Stimulated activated CD4-positive, alpha-beta T cell treated with anti-CD3 and anti-CD28 coated beads, Interleukin-2, amount 100 ng/mL, for 24 hours (primary cell): Measurements from ENCODE around the gene LY86.

Experiments
- DNase-seq, 2 donors: peaks; one replicate each; pipeline ENCODE4 v3.0.0-alpha.2; 2020

The LY86 gene

DNA sequence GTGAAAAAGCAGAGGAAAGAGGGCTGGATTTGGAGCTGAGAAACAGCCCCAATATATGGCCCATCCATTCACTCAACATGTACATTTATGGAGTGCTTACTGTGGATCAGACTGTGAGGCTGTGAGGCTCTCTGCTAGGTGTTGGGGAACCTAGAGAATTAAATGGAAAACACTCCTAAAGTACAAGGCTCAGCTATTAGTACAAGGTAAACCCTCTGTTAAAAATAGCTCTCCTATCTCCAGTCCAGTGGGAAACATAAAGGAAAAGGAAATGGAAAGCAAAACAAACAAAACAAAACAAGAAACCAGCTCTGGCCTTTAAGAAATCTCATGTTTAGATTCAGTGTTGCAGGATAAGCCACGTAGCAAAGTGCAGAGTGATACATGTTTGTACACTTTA lies 35.0 kb downstream of the LY86 start:
- DNase-seq, result no peak

DNA sequence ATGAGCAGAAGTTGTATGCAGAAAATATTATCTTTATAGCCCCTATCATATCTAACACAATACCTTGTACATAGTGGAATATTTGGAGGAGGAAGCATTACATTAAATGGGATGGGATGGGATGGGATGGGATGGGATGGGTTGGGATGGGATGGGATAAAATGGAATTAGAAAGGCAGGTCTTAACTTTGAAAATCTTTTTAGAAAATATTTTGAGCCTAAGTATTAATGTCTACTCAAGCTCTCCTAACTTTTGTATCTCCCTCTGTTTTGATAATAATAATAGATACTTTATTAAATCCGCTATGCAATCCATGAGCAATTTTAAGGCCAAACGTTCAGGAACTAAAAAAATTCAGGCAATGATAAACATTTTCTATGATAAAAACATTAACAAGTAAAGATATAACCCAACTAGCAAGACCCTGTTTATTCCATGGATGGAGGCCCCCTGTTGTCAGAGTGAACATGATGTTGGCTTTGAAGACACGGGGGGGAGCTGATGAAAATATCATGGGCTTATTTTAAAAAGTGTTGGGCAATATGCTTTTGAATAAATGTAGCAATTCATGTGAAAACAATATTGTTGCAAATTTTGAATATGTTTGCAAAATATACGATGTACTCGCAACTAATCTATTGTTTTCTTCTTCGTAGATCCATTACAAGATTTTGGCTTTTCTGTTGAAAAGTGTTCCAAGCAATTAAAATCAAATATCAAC lies 35.9 kb downstream of the LY86 start:
- no peak for DNase-seq

DNA sequence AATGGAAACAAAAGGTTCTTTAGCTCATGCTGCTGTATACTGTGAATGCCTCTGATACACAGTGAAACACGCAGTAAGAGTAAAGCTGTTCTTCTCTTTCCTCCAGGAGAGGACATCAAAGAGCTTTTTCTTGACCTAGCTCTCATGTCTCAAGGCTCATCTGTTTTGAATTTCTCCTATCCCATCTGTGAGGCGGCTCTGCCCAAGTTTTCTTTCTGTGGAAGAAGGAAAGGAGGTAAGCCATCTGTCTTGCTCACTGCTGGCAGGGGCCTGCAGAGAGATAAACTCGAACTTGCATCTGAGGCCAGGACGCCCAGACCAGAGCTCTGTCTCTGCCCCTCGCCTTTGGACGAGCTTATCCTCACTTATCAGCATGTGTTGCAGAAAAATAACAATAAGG lies 37.7 kb downstream of the LY86 start:
- no peak for DNase-seq

DNA sequence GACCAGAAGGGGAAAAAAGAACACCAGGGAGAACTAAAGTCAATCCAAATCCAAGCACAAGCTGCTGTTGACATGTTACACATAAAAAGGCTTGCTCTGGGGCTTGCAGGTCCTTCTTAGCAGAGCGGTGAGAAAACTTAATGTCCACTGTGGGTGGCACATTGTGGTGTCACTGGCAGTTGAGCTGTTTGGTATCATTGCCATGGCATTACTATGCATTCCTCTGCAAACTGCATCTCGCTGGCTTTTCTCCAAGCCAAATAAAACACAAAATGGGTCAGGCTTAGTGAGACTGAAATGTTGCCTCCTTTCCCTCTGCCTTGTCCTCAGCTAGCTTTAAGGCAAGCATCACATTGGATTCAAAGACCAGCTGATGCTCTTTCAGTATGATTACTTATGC lies 40.9 kb downstream of the LY86 start:
- no peak for DNase-seq

DNA sequence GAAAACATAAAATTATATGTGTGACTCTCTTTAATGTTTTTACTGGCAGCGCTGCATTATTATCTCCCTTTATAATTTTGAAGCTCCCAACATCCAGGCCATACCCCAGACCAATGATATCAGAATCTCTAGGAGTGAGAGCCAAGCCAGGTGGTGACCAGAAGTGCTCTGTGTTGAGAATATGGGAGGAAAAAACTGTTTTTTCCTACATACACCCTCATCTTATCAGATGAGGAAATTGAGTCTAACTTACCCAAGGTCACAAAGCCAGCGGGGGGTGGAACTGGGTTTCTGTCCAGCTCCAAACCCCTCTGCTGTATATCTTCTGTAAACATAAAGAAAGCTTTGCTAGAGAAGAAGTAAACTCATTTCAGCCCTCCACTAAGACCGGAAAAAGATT lies 42.5 kb downstream of the LY86 start:
- DNase-seq, result no peak

DNA sequence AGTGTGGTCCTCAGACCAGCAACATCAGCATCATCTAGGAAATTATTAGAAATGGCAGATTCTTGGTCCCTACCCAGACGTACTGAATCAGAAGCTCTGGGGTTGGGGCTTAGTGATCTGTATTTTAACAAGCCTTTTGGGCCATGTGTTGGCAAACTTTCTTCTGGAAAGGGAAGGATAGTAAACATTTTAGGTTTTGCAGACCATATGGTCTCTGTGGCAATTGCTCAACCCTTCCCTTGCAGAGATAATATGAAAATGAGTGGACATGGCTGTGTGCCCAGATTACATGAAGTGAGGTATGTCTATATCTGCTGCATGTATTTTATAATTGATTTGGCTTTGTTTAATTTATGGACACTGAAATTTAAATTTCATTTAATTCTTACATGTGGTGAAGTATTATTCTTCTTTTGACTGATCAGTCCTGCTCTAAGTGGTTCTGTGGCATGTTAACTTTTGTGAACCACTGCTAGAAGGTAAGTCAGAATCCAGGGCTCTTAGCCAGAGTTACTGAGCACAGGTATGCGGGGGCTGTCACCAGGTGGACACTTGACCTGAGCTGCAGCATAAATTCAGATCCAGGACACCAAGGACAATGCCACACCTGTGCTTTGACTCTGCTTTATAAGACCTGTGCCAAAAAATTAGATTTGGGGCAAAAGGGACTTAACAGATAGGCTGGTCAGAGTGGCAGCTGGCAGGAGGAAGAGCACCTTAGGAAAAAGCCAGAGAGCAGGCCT lies 43.2 kb downstream of the LY86 start:
- no peak for DNase-seq

DNA sequence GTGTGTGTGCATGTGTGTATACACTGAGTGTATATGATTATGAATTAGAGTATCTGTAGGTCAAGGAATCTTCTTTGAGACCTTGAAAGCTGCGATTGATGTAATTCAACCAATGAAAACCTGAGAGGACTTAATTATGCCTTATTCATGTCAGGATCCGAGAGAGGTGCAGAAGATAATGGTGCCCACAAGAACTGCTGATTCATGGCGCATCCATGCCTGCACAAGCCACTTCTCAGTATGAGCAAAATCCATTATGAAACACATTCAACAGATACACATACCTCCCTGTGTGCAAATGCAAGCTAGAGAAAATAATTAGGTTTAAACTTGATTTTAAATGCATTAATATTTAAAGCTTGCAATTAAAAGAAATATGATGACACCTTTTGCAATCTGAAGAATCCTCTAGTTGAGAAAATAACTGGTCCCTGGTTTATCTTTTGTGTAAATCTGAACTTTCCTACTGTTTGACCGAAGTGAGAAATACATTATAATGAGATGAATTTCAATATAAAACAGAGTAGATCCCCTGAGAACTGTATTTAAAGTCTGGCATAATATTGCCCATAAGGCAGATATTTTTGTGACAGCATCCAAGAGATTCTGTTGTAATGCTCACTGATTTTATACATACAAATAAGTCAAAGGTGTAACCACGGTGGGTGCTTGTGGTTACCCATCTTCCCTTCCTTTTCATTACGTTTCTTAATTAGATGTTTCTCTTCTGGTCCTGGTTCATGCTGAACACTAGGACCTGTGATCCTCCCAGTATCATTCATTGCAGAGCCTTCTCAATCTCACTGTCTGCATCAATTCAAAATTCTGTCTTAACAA lies 45.6 kb downstream of the LY86 start:
- DNase-seq, result no peak

DNA sequence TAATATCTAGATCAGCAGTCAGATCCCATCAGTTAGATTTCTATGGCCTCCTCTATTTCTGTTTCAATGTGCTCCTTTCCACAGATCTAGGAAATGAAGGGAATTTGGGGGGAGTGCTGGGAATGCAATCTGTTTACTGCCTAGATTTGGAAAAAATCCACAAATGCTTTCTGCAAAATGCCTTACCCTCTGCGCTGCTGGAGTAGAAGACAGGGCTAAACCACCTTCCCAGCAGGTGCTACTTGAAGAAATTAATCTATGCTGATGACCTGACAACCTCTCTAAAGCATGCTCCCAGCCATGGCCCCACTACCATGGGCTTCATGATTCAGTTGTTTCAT lies 46.2 kb downstream of the LY86 start:
- no peak for DNase-seq

DNA sequence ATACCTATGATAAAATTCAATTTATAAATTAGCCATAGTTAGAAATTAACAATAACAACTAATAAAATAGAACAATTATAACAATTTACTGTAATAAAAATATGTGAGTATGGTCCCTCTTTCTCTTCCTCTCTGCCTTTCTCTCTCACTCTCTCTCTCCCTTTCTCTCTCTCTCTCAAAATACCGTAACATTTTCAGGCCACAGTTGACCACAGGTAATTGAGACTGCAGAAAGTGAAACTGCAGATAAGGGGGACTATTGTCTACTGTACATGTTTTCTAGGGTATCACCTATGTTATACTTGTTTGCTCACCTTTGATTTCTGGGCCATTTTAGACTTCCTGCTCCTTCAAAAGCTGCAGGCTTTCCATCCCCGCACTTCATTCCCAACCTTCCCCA lies 46.8 kb downstream of the LY86 start:
- DNase-seq, result no peak

DNA sequence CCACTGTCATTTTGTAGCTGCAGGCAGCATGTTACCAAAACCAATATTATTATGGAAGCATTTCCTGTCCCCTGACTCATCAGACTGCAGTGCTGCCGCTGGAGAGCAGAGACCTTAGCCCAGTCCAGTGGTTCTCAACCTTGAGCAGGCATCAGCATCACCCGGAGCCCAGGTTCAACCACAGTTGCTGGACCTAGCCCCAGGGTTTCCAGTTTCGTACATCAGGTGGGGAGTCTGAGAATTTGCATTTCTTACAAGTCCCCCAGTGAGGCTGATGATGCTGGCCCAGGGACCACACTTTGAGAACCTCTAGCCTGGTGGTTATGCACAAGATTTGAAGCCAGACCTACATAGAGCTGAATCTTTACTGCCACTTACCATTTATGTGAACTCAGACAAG lies 47.3 kb downstream of the LY86 start:
- no peak for DNase-seq

DNA sequence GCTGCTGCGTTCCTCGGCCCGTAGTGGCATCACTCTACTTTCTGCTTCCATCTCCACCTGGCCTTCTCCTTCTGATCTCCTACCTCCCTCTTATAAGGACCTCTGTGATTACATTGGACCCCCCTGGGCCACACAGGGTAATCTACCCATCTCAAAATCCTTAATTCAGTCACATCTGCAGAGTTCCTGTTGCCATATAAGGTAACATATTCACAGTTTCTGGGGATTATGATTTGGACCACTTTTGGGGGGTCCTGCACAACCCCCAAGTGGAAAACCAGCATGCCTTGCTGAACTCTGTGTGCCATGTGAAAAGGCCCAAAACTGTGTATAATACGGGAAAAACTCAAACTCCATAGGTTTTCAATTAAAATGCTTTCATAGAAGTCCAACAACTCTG lies 51.1 kb downstream of the LY86 start:
- no peak for DNase-seq

DNA sequence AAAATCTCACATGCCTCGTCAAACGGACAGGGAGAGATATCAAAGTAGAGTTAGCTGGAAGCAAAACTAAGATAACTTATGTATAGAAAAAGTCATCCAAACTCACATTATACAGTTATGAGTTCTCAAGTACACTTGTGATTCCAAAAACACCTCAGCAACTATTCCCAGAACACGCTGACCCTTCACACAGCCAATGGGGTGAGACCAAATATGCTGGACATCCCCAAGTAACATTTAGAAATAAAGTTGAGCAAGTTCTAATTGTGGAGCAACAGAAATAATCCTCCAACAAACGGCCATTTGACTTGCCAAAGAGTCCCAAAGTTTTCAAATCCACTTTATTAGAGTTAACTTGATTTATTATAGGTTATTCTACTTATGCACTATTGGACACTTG lies 52.4 kb downstream of the LY86 start:
- DNase-seq, result no peak

DNA sequence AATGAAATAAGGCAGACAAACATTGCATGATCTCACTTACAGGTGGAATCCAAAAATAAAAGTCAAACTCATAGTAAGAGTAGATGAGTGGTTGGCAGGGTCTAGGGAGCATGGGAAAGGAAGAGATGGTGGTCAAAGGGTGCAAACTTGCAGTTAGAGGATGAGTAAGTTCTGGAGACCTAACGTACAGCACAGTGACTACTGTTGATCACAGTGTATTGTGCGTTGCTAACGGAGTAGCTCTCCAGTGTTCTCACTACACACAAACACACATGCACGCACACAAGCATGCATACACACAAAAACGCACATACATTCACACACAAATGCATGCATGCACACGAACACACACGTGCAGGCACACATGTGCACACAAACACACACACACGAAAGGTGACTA lies 54.9 kb downstream of the LY86 start:
- no peak for DNase-seq

DNA sequence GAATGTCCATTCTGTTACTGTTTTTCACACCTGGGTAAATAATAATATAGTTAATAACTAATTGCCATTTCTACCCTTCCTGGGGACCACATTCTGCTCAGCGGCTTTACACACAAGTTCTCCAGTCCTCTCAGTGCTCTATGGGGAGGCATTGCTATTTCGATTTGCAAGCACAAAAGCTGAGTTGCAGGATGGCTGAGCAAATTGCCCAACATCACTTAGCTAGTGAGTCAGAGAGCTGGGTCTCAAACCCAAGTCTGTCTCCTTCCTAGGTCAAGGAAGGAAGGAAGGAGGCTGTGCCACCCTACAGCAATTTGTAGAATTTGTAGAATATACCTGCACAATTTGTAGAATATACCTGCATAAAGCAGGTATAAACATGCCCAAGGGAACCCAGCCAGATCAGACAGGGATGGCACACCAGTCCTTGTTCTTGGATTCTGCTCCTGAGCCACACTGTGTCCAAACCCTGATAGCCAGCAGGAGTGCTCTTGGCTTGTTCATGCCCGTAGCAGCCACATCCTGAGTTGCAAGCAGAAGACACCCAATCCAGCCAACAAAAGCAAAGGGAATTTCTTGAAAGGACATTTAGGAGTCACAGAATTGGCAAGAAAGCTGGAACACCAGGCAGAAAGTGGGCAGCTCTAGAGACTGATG lies 56.9 kb downstream of the LY86 start:
- DNase-seq, result no peak

DNA sequence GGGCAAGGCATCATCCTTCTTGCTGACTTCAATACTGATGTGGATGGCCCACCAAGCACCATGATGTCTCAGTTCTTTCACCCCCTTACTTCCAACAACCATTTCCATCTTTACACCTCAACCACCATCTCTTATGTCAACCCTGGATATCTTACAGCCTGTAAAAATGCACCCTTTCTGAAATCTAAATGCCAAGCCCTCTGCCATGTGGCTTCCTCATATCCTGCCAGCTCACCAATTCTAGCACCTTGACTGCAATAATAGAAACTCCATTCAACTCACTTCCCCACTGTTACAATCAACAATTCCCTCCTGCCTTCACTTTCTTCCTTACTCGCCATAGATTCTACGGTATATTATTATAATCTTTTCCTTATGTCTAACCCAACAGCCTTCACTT lies 57.9 kb downstream of the LY86 start:
- no peak for DNase-seq

DNA sequence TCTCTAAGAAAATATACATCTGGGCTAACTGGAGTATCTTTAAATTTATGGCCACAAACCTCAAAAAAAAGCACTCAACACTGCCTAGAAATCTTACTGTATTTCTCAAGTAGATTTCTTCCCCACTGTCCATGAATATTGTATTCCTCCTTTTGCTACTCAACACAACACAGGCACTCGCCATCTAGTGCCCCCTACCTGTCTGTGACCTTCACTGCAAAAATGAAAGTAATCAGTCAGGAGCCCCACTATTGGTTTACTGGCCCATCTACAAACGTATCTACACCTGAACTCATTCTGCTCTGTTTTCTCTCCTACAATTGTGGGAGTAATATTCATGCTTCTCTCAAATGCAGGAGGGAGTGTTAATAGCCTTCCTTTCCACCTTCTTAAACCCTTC lies 58.3 kb downstream of the LY86 start:
- DNase-seq, result no peak

DNA sequence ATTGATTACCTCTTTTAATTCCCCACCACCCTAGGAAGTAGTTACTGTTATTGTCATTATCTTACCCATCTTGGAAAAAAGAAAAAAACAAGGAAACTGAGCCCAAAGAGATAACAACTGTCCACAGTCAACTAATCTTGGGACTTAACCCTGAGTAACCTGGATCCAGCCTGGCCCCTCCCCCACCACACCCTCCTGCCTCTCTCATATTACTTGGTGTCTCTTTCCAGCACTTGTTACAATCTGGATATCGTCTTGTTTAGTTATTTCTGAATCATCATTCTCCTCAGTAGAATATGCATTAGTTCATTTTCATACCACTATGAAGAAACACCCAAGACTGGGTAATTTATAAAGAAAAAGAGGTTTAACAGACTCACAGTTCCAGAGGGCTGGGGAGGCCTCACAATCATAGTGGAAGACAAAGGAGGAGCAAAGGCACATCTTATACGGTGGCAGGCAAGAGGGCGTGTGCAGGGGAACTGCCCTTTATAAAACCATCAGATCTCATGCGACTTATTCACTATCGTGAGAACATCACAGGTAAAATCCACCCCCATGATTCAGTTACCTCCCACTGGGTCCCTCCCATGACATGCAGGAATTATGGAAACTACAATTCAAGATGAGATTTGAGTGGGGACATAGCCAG lies 60.3 kb downstream of the LY86 start:
- DNase-seq, result no peak

DNA sequence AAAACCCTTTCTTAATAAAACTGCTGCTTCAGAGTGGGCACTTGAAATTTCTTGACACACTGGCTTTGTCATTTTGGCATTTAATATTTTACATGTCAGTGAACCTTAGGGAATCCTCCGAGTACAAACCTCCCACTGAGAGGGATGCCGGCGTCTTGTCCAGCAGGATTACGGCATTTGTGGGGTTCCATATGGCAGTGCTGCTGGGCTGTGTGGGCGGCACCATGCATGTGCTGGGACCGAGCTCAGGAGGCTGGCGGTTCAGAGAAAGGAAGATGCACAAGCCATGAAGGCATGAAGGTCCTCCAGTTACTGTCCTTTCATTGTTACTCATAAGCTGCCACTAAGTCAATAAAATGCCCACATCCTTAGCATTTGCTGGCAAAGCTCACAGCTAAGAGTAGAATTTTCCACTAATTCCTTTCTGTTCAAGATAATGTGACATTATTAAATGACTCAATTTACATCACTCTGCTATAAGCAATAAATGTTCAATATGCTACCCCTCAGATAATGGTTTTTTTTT lies 61.4 kb downstream of the LY86 start:
- DNase-seq, result no peak

DNA sequence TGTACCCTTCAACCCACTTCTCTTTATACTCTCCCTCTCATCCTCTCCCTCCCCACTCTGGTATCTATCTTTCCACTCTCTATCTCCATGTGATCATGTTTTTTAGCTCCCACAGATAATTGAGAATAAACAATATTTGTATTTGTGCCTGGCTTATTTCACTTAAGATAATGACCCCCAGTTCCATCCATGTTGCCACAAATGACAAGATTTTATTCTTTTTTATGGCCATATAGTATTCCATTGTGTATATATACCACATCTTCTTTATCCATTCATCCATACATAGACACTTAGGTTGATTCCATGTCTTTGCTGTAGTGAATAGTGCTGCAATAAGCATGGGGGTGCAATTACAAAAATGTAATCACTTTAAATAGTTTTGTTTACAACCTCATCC lies 62.3 kb downstream of the LY86 start:
- DNase-seq, result no peak

DNA sequence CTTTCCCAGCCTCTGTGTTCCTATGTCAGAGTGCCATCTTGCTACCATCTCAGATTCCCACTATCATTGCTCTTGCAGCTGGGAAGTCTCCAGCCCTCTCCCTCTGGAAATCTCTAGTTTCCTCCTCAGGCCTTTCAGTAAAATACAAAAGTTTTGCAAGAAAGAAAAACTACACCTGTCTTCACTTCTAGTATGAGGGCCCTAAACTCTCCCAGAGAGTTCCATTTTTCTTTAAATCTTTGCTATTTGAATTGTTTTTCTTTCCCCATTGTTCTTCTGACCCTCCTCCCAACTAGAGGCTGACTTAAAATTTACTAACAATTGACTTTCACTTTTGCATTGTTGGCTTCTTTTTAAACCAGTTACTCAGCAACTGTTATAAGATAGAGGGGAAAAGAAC lies 62.8 kb downstream of the LY86 start:
- no peak for DNase-seq

DNA sequence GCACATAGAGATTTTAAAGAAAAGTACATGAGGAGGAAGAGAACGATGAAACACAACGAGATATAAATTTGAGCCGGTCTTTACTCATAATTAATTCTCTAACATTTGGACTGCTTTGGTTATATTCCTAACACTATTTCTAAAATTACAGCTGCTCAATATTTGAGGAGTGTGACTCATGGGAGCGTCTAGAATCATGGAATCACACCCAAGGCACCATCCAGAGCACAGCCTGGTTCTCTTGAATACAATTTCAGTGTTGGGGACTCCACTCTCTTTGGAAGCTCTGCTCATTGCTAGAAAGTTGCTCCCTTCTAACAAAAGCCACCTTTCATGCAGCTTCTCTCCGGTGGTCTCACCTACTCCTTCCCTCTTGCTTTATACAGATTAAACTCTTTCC lies 64.4 kb downstream of the LY86 start:
- no peak for DNase-seq
